ENCODE measurements around the gene HMX1.

HMX1 gene

DNA sequence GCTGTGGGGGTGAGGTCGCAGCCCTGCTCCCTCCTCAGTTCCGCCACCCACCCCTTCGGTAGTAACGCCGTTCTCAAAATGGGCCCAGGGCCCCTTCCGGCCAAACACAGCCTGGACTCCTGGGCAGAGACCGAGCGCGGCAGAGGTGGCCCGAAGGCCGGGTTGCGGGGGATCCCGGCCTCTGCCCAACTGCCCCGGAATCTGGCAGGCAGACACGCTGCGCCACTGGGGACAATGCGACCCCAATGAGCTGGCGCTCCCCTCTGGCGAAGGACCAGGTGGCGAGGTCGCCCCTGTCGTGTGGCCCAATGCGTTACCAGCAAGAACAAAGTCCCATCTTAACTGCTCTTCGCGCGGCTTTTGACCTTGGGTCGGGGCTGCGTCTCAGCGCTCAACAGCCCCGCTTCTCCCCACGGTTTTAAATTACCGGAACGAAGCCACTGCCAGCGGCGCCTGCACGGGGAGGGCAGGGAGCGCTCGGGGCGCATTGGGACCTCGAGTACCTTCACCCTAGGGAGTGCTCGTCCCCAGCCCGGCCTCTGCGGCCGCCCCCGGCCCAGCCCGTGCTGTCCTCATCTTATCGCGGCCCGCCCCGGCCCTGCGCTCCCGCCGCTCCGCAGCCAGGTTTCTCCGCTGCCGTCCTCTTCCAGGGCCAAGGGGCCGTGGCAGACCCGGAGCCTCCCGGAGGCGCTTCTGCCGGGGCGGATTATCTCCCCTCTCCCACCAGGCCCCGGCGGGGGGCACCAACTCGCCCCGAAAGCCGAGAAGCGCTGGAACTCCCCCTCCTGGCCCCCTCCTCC lies 22.2 kb upstream of the HMX1 start:
- Histone ChIP-seq H3K9ac (ENCODE audit: low read length in 5 of 5) (no peak overlapping the region), H3K9me3 (ENCODE audit: control insufficient read depth in 5 of 5, low read length in 5 of 5) (no peaks in the 10 kb centered on the region), H3K4me3 (ENCODE audit: low read depth in 1 of 5, low read length in 5 of 5) (no peak overlapping the region), H3K36me3 (ENCODE audit: control insufficient read depth in 5 of 5, insufficient read depth in 5 of 5, low read length in 5 of 5) (no peaks in the 10 kb centered on the region), H3K27ac (ENCODE audit: low read depth, low read length) (no peak overlapping the region), H3K4me1 (ENCODE audit: control insufficient read depth in 5 of 5, insufficient read depth in 5 of 5, low read length in 5 of 5) (peaks cover 0 to 12% (median 6%) of the 10 kb centered on the region in 5 donors), H3K27me3 (ENCODE audit: control insufficient read depth in 5 of 5, insufficient read depth in 4 of 5, low read length in 5 of 5) (peaks cover 38 to 72% (median 65%) of the 10 kb centered on the region in 5 donors)

DNA sequence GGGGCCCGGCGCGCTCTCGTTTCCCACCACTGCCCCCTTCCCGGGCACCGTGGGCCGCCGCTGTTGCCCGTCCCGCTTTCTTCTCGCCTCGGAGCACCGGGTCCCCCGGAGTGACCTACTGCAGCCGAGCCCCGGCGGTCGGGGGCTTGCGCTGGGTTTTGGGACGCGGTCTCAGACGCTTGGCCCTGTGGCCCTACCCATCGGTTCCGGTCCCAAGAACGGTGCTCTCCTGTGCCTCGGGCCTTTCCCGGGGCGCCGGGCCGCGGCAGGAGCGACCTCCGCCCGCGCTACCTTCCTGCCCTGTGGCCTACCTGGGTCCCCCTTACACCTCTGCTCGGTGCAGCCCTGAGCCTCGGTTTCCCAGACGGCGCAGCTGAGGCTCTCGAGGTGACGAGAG lies 21.6 kb upstream of the HMX1 start:
- Histone ChIP-seq H3K36me3 (ENCODE audit: control insufficient read depth in 5 of 5, insufficient read depth in 5 of 5, low read length in 5 of 5) (no peaks in the 10 kb centered on the region), H3K27ac (ENCODE audit: low read depth, low read length) (no peak overlapping the region), H3K4me3 (ENCODE audit: low read depth in 1 of 5, low read length in 5 of 5) (no peak overlapping the region), H3K9me3 (ENCODE audit: control insufficient read depth in 5 of 5, low read length in 5 of 5) (no peaks in the 10 kb centered on the region), H3K4me1 (ENCODE audit: control insufficient read depth in 5 of 5, insufficient read depth in 5 of 5, low read length in 5 of 5) (peaks cover 0 to 9% (median 6%) of the 10 kb centered on the region in 5 donors), H3K9ac (ENCODE audit: low read length in 5 of 5) (no peak overlapping the region), H3K27me3 (ENCODE audit: control insufficient read depth in 5 of 5, insufficient read depth in 4 of 5, low read length in 5 of 5) (peaks cover 43 to 78% (median 71%) of the 10 kb centered on the region in 5 donors)

DNA sequence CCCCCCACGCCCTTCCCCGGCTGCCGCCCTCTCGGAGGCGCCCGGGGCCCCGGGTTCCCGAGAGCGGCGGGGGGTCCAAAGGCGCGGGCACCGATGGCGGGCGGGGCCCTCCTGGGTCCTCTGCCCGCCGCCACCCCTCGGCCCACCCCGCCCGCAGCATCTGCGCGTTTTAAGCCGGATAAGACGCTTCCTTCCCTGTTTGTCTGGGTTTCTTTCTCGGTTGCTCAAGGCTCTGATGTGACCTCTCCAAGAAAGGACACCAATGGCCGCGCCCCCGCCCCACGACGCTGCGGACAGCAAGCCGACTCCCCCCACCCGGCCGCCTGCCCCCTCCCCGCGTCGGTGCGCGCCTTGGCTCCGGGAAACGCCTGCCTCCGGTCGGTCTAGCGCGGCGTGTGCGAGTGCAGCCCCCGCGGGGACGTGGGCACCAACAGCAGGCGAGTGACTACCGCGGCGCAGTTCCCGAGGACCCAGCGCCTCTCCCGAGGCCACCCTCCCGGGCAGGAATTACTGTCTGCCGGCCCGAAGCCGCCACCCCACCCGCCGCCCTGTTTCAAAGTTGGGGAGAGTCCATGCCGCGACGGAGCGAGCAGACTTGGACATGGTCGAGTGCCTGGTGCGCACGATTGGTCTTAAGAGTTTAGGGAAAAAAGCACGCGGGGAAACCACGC lies 21.1 kb upstream of the HMX1 start:
- Histone ChIP-seq H3K27me3 (ENCODE audit: control insufficient read depth in 5 of 5, insufficient read depth in 4 of 5, low read length in 5 of 5) (peaks cover 45 to 82% (median 72%) of the 10 kb centered on the region in 5 donors), H3K36me3 (ENCODE audit: control insufficient read depth in 5 of 5, insufficient read depth in 5 of 5, low read length in 5 of 5) (no peaks in the 10 kb centered on the region), H3K4me1 (ENCODE audit: control insufficient read depth in 5 of 5, insufficient read depth in 5 of 5, low read length in 5 of 5) (peaks cover 0 to 5% (median 3%) of the 10 kb centered on the region in 5 donors), H3K9ac (ENCODE audit: low read length in 5 of 5) (no peak overlapping the region), H3K4me3 (ENCODE audit: low read depth in 1 of 5, low read length in 5 of 5) (no peak overlapping the region), H3K27ac (ENCODE audit: low read depth, low read length) (no peak overlapping the region), H3K9me3 (ENCODE audit: control insufficient read depth in 5 of 5, low read length in 5 of 5) (no peaks in the 10 kb centered on the region)

- H3K4me3 ChIP-seq (ENCODE audit: low read depth in 1 of 5, low read length in 5 of 5): no peak overlapping the region
- H3K9me3 ChIP-seq (ENCODE audit: control insufficient read depth in 5 of 5, low read length in 5 of 5): peaks cover 0 to 5% (median 0%) of the 10 kb centered on the region in 5 donors
- no peak overlapping the region for H3K27ac ChIP-seq (ENCODE audit: low read depth, low read length)
- H3K4me1 ChIP-seq (ENCODE audit: control insufficient read depth in 5 of 5, insufficient read depth in 5 of 5, low read length in 5 of 5): no peaks in the 10 kb centered on the region
- H3K36me3 ChIP-seq (ENCODE audit: control insufficient read depth in 5 of 5, insufficient read depth in 5 of 5, low read length in 5 of 5): no peaks in the 10 kb centered on the region
- peaks cover 45 to 85% (median 67%) of the 10 kb centered on the region in 5 donors for H3K27me3 ChIP-seq (ENCODE audit: control insufficient read depth in 5 of 5, insufficient read depth in 4 of 5, low read length in 5 of 5)
- no peak overlapping the region for H3K9ac ChIP-seq (ENCODE audit: low read length in 5 of 5)
Measured at GRCh38 chr4:8891646-8892555, 20.3 kb upstream of the HMX1 start.

DNA sequence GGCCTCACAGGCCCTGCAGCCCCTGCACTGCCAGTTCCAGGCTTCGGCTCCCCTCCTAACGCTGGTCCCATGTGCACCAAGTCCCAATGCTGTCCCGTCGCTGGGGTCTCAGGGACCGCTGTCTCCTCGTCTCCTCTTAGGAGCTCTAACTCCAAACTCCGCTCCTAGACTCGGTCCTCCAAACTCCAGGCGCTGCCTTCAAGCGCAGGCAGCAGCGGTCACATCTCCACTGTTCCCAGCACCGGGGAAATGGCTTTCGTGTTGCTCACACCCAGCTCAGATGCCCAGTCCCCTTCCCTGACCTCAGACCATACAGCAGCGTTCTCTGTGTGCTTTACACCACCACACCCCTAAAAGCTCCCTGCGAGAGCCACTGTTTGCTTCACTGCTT lies 19.6 kb upstream of the HMX1 start:
- no peaks in the 10 kb centered on the region for H3K4me1 ChIP-seq (ENCODE audit: control insufficient read depth in 5 of 5, insufficient read depth in 5 of 5, low read length in 5 of 5)
- no peak overlapping the region for H3K27ac ChIP-seq (ENCODE audit: low read depth, low read length)
- H3K36me3 ChIP-seq (ENCODE audit: control insufficient read depth in 5 of 5, insufficient read depth in 5 of 5, low read length in 5 of 5): no peaks in the 10 kb centered on the region
- H3K9ac ChIP-seq (ENCODE audit: low read length in 5 of 5): no peak overlapping the region
- peaks cover 0 to 7% (median 0%) of the 10 kb centered on the region in 5 donors for H3K9me3 ChIP-seq (ENCODE audit: control insufficient read depth in 5 of 5, low read length in 5 of 5)
- H3K4me3 ChIP-seq (ENCODE audit: low read depth in 1 of 5, low read length in 5 of 5): no peak overlapping the region
- H3K27me3 ChIP-seq (ENCODE audit: control insufficient read depth in 5 of 5, insufficient read depth in 4 of 5, low read length in 5 of 5): peaks cover 39 to 81% (median 64%) of the 10 kb centered on the region in 5 donors

DNA sequence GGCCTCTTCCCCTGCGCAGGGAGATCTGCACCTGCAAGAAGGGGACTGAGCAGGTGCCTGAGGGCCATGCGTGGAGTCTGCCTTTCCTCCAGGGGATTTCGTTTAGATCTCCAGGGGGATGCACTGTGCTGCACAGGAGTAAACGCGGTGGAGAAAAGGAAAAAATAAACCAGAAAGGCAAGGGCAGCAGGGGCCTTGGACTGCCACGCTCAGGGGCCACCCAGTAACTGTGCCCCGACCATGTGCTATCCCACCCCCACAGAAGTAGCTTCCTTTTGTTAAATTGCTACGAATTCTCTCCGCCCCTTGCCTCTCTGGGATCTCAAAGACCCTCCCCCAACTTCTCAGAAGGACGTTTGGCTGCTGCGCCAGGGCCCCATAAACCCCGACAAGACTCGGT lies 17.2 kb upstream of the HMX1 start:
- Histone ChIP-seq H3K27me3 (ENCODE audit: control insufficient read depth in 5 of 5, insufficient read depth in 4 of 5, low read length in 5 of 5) (peaks cover 34 to 62% (median 45%) of the 10 kb centered on the region in 5 donors), H3K36me3 (ENCODE audit: control insufficient read depth in 5 of 5, insufficient read depth in 5 of 5, low read length in 5 of 5) (no peaks in the 10 kb centered on the region), H3K4me1 (ENCODE audit: control insufficient read depth in 5 of 5, insufficient read depth in 5 of 5, low read length in 5 of 5) (no peaks in the 10 kb centered on the region)

GRCh38 chr4:8886612-8887406 lies 15.2 kb upstream of the HMX1 start:
- Histone ChIP-seq H3K27ac (ENCODE audit: low read depth, low read length) (no peak overlapping the region), H3K9ac (ENCODE audit: low read length in 5 of 5) (no peak overlapping the region), H3K4me3 (ENCODE audit: low read depth in 1 of 5, low read length in 5 of 5) (no peak overlapping the region), H3K9me3 (ENCODE audit: control insufficient read depth in 5 of 5, low read length in 5 of 5) (peaks cover 0 to 7% (median 0%) of the 10 kb centered on the region in 5 donors), H3K36me3 (ENCODE audit: control insufficient read depth in 5 of 5, insufficient read depth in 5 of 5, low read length in 5 of 5) (no peaks in the 10 kb centered on the region), H3K27me3 (ENCODE audit: control insufficient read depth in 5 of 5, insufficient read depth in 4 of 5, low read length in 5 of 5) (peaks cover 25 to 49% (median 40%) of the 10 kb centered on the region in 5 donors), H3K4me1 (ENCODE audit: control insufficient read depth in 5 of 5, insufficient read depth in 5 of 5, low read length in 5 of 5) (no peaks in the 10 kb centered on the region)

More for the DNA sequence above, 17.2 kb upstream of the HMX1 start:
- H3K4me3 ChIP-seq (ENCODE audit: low read depth in 1 of 5, low read length in 5 of 5): no peak overlapping the region
- H3K27ac ChIP-seq (ENCODE audit: low read depth, low read length): no peak overlapping the region
- peaks cover 0 to 7% (median 0%) of the 10 kb centered on the region in 5 donors for H3K9me3 ChIP-seq (ENCODE audit: control insufficient read depth in 5 of 5, low read length in 5 of 5)
- no peak overlapping the region for H3K9ac ChIP-seq (ENCODE audit: low read length in 5 of 5)

DNA sequence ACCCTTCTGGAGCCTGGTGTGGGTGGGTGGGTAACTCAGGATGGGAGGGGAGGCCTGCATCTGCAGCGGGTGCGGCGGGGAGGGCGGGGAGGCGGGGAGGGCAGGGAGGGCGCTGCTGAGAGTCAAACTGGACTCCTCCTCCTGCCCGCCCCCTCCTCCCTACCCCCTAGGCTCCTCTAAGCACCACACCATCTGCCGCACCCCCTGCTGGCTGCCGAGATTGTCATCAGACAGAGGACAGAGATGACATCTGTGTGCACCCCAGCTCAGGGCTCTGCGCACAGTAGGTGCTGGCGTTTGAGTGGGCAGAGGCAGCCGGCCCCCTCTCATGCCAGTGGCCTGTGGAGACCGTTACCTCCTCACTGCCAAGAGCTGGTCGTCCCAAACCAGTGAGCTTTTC lies 10.6 kb upstream of the HMX1 start:
- Histone ChIP-seq H3K9ac (ENCODE audit: low read length in 5 of 5) (no peak overlapping the region), H3K4me1 (ENCODE audit: control insufficient read depth in 5 of 5, insufficient read depth in 5 of 5, low read length in 5 of 5) (peaks cover 0 to 2% (median 0%) of the 10 kb centered on the region in 5 donors), H3K27me3 (ENCODE audit: control insufficient read depth in 5 of 5, insufficient read depth in 4 of 5, low read length in 5 of 5) (peaks cover 10 to 36% (median 31%) of the 10 kb centered on the region in 5 donors), H3K27ac (ENCODE audit: low read depth, low read length) (no peak overlapping the region), H3K36me3 (ENCODE audit: control insufficient read depth in 5 of 5, insufficient read depth in 5 of 5, low read length in 5 of 5) (no peaks in the 10 kb centered on the region), H3K4me3 (ENCODE audit: low read depth in 1 of 5, low read length in 5 of 5) (no peak overlapping the region), H3K9me3 (ENCODE audit: control insufficient read depth in 5 of 5, low read length in 5 of 5) (peaks cover 0 to 6% (median 0%) of the 10 kb centered on the region in 5 donors)

- H3K27ac ChIP-seq (ENCODE audit: low read depth, low read length): no peak overlapping the region
- peaks cover 22 to 43% (median 39%) of the 10 kb centered on the region in 5 donors for H3K27me3 ChIP-seq (ENCODE audit: control insufficient read depth in 5 of 5, insufficient read depth in 4 of 5, low read length in 5 of 5)
- no peak overlapping the region for H3K4me3 ChIP-seq (ENCODE audit: low read depth in 1 of 5, low read length in 5 of 5)
- H3K9me3 ChIP-seq (ENCODE audit: control insufficient read depth in 5 of 5, low read length in 5 of 5): no peaks in the 10 kb centered on the region
- H3K4me1 ChIP-seq (ENCODE audit: control insufficient read depth in 5 of 5, insufficient read depth in 5 of 5, low read length in 5 of 5): peaks cover 0 to 2% (median 0%) of the 10 kb centered on the region in 5 donors
- no peaks in the 10 kb centered on the region for H3K36me3 ChIP-seq (ENCODE audit: control insufficient read depth in 5 of 5, insufficient read depth in 5 of 5, low read length in 5 of 5)
- H3K9ac ChIP-seq (ENCODE audit: low read length in 5 of 5): no peak overlapping the region
Measured at GRCh38 chr4:8880851-8881250, 9.2 kb upstream of the HMX1 start.

All from subcutaneous abdominal adipose tissue (tissue), 5 donors.